Measurements from ENCODE around the gene GPR171.
"Not testable (repeated sequence)": the region's sequence is repeated elsewhere in the genome, so short reads cannot be mapped to it uniquely, and the experiment has no call there.

The GPR171 gene

DNA sequence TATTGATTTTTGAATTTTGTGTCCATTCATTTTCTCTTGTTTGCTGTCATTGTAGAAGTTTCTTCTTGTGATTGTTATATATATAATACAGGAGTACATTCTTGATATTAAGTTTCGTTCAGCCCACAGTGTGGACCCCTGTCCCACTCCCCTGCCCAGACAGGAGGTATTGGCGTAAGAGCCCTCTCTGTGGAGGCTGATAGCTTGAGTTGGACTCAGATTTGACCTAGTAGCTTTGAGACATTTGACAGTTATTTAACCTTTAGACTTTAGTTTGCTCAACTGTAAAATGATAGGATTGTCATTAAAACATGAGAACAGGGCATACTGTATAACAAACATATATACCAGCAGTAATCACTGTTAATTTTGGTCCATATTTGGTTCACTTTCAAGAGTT, 27.1 kb downstream of the GPR171 start:
- no peak for TF ChIP-seq ZFX (IDR thresholded peaks at IDR 0.05)
- TF ChIP-seq, protein P1, sequence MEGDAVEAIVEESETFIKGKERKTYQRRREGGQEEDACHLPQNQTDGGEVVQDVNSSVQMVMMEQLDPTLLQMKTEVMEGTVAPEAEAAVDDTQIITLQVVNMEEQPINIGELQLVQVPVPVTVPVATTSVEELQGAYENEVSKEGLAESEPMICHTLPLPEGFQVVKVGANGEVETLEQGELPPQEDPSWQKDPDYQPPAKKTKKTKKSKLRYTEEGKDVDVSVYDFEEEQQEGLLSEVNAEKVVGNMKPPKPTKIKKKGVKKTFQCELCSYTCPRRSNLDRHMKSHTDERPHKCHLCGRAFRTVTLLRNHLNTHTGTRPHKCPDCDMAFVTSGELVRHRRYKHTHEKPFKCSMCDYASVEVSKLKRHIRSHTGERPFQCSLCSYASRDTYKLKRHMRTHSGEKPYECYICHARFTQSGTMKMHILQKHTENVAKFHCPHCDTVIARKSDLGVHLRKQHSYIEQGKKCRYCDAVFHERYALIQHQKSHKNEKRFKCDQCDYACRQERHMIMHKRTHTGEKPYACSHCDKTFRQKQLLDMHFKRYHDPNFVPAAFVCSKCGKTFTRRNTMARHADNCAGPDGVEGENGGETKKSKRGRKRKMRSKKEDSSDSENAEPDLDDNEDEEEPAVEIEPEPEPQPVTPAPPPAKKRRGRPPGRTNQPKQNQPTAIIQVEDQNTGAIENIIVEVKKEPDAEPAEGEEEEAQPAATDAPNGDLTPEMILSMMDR (conservative IDR thresholded peaks at IDR 0.05): no peak
- no peak overlapping the region for H3K27ac ChIP-seq

DNA sequence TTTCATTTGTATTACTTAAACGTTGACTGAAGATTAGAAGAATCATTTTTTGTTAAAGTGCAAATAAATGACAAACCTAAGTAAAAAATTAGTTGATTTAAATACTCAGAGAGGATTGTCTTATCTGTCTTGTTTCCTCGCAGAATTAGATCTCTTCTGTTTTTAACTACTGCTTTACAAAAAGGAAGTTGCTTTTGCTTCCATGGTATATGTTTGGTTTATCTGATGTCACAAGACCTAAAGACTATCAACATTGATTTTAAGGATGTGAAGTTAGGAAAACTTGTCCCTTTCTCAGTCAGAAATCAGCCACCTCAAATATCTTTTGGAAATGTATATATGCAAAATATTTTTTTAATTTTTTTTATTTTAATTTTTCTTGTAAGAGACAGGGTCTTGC, 28.7 kb downstream of the GPR171 start:
- no peak for TF ChIP-seq ZFX (IDR thresholded peaks at IDR 0.05)
- TF ChIP-seq, protein P1 (conservative IDR thresholded peaks at IDR 0.05): no peak
- no peak overlapping the region for H3K27ac ChIP-seq

DNA sequence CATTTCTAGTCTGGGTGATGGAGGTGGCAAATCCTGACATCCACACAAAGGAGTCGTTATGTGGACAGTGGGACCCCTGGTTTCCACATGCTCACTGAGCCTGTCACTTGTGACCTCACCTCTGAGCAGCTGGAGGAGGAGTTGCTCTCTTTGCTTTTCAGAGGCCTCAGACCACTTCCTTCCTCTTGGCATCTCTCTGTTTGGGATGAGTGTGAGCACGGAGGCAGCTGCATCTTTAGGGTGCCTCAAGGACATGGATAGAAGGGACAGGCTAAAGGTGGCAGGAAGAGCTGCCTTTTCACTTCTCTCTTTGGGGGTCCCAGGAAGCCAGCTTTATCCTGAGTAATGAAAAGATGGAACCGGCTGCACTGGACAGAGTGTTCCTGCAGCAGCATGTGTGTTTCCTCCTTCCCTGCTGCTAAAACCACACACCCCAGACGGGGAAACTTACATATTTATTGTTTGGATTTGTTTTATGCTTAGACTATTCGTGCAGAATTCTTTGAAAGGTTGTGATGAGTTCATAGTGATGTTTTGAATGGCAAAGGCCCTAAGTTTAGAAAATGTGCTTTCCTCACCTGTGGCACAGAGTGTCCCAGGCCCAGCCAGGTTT, 31.8 kb downstream of the GPR171 start:
- TF ChIP-seq, protein P1 (conservative IDR thresholded peaks at IDR 0.05): no peak
- no peak for TF ChIP-seq ZFX (IDR thresholded peaks at IDR 0.05)
- H3K27ac ChIP-seq: no peak overlapping the region

DNA sequence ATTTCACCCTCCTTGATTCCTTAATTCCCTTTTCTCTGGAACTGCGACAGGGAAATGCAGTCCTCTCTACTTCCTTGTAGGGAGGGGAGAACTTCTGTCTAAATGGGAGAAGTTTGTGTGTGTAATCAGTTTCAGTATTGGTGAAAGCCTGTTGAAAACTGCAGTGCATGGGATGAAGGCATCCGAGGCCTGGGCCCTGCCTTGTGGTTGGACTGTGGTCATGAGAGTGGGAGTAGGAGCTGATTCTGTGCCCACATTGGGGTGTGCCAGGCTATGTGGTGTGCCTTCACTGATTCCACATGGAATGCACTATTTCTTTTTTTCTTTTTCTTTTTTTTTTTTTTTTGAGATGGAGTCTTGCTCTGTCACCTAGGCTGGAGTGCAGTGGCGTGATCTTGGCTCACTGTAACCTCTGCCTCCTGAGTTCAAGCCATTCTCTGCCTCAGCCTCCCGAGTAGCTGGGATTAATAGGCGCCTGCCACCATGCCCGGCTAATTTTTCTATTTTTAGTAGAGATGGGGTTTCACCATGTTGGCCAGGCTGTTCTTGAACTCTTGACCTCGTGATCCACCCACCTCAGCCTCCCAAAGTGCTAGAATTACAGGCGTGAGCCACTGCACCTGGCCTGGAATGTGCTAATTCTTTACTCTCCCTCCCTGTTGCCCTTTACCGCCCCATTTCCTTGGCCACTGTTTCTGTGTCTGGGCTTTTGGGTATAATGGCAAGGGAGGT, 32.9 kb downstream of the GPR171 start:
- H3K27ac ChIP-seq: not testable (repeated sequence)

DNA sequence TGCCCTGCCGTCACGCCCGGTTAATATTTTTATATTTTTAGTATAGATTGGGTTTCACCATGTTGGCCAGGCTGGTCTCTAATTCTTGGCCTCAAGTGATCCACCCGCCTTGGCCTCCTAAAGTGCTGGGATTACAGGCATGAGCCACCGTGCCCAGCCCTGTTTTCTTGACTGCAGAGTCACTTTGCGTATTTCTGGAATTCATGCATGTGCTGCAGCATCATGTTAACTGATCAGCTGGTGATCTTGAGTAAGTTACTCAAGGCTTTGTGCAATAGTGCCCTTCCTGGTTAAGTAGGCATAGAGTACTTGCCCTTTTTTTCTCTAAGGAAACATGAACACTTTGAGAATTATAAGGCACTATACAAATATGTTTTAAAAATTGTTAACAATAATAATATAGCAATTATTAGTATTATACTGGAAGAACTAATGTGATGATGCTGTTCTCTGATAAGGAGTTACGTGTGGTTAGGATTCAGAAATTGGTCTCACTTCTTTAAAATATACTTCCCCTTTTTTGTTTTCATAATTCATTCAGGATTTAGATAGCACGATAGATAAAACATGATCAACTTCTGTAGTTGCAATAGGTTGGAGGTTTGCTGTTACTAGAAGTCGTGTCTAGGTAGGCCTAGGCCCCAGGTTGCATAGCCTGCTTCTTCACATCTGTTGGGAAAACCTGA, 33.6 kb downstream of the GPR171 start:
- no peak overlapping the region for H3K27ac ChIP-seq
- TF ChIP-seq, protein P1 (conservative IDR thresholded peaks at IDR 0.05): no peak
- no peak for TF ChIP-seq ZFX (IDR thresholded peaks at IDR 0.05)

DNA sequence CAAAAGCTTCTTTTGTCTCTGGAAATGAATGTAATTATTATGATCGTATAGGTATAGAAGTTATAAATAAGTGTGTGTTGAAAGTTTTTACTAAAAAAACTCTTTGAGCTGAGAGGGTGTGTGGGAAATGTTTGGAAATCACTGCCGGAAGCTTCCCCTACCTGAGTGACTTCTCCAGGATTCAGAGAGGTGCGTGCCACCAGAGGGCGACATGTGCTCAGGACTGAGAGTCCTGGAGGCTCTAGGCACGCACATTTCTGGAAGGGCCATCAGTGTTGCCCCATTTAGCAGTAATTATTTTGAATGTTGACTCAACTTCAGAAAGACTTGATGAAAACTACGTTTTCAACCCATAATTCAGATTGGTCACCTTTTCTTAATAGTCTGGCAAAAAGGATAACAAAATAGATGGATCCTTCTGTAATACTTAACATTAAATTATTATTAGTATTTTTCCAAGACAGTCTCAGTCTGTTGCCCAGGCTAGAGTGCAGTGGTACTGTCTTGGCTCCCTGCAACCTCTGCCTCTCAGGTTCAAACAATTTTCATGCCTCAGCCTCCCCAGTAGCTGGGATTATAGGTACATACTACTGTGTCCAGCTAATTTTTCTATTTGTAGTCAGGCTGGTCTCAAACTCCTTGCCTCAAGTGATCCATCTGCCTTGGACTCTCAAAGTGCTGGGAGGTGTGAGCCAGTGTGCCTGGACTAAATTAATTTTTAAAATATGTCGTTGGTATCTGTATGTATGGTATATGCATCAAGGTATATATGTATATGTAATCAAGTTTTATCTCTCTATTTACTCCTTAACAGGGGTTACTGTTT, 34.5 kb downstream of the GPR171 start:
- H3K27ac ChIP-seq: no peak overlapping the region
- no peak for TF ChIP-seq ZFX (IDR thresholded peaks at IDR 0.05)
- TF ChIP-seq, protein P1 (conservative IDR thresholded peaks at IDR 0.05): peak; percentile 98

DNA sequence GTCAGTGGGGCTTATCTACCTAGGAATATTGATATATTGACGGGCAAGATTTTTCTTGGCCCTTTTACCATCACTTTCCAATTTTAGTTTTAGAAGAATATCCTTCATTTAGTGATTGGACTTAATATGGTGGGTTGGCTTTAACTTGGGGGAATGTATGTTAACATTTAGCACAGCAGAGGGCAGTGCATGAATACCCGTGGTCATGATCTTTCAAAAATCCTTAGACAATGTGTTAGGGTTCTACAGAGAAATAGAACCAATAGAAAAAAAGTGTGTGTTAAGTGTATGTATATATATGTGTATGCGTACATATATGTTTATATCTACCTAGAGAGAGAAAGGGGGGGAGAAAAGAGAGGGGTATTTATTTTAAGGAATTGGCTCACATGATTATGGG, 36.9 kb downstream of the GPR171 start:
- TF ChIP-seq ZFX (IDR thresholded peaks at IDR 0.05): no peak
- TF ChIP-seq, protein P1 (conservative IDR thresholded peaks at IDR 0.05): peak; percentile 33

More for the DNA sequence above, 36.9 kb downstream of the GPR171 start:
- H3K27ac ChIP-seq: no peak overlapping the region
